Glomerular visceral epithelial cell (primary cell): Measurements from ENCODE around the gene CMIP.

Source experiments
- DNase-seq: peaks from one replicate; pipeline ENCODE4 v3.0.0-alpha.2; 2016; ENCODE audit errors: extremely low spot score

Gene CMIP

GRCh38 chr16:81461766-81462165 lies 17.2 kb downstream of the CMIP start:
- DNase-seq = no peak

- no peak for DNase-seq
Measured at GRCh38 chr16:81462683-81463082, 18.1 kb downstream of the CMIP start.

- DNase-seq = no peak
Measured at GRCh38 chr16:81463296-81463890, 18.8 kb downstream of the CMIP start.

GRCh38 chr16:81464279-81464678 lies 19.7 kb downstream of the CMIP start:
- no peak for DNase-seq

- DNase-seq = no peak
Measured at GRCh38 chr16:81465375-81465943, 20.9 kb downstream of the CMIP start.

- DNase-seq = no peak
Measured at GRCh38 chr16:81466356-81466980, 21.9 kb downstream of the CMIP start.

- no peak for DNase-seq
Measured at GRCh38 chr16:81467072-81467471, 22.5 kb downstream of the CMIP start.

- no peak for DNase-seq
Measured at GRCh38 chr16:81467815-81468214, 23.2 kb downstream of the CMIP start.

GRCh38 chr16:81468269-81468902 lies 23.8 kb downstream of the CMIP start:
- no peak for DNase-seq

GRCh38 chr16:81469183-81469677 lies 24.6 kb downstream of the CMIP start:
- DNase-seq = no peak

GRCh38 chr16:81469710-81470535 lies 25.3 kb downstream of the CMIP start:
- no peak for DNase-seq

GRCh38 chr16:81470796-81471636 lies 26.4 kb downstream of the CMIP start:
- DNase-seq = no peak

GRCh38 chr16:81471882-81472281 lies 27.3 kb downstream of the CMIP start:
- DNase-seq = no peak

GRCh38 chr16:81472391-81472790 lies 27.8 kb downstream of the CMIP start:
- no peak for DNase-seq

- DNase-seq = no peak
Measured at GRCh38 chr16:81473066-81473488, 28.5 kb downstream of the CMIP start.

GRCh38 chr16:81473558-81473957 lies 28.9 kb downstream of the CMIP start:
- no peak for DNase-seq

GRCh38 chr16:81473969-81474959 lies 29.7 kb downstream of the CMIP start:
- no peak for DNase-seq

GRCh38 chr16:81477697-81478693 lies 33.4 kb downstream of the CMIP start:
- DNase-seq = no peak
